ENCODE measurements around the gene SMCHD1.

SMCHD1 gene

GRCh38 chr18:2853173-2853925 is 197.8 kb downstream of the SMCHD1 start:
- DNase-seq (ENCODE audit: low read depth): no peak

GRCh38 chr18:2853926-2854664 is 198.6 kb downstream of the SMCHD1 start:
- DNase-seq (ENCODE audit: low read depth): no peak
